HepG2 (cell line): ENCODE measurements around the gene THRAP3. TPM values are rescaled to one million over a fixed set of nuclear protein-coding genes. Genes with fewer than 3 reads are reported as not detected.

Experiments used
- ATAC-seq: fragments of 200-7000 bp; cut with Tn5 transposase; 3 replicates; pipeline ENCODE4 v1.9.1; 2020; ENCODE audit warnings: mild to moderate bottlenecking, moderate library complexity
- BruUV-seq: library from RNA; stranded (reverse); fragments of 400-500 nt; replicated peaks from 2 replicates; lab custom pipeline; 2021; lab: Mats Ljungman, UMichigan
- CTCF ChIA-PET: fragments of 300-600 bp; formaldehyde crosslinking; extraction: SDS; loops from one replicate; lab custom pipeline; 2021; ENCODE audit warnings: low total read pairs, inconsistent platforms, low intra/inter-chr PET ratio; lab: Yijun Ruan, JAX
- POLR2A ChIA-PET: fragments of 350-600 bp; sonication (Branson Sonifier 250); formaldehyde crosslinking; loops from one replicate; lab custom pipeline; 2020; ENCODE audit warnings: antibody characterized with exemption, inconsistent platforms; lab: Yijun Ruan, JAX
- DNase-seq: peaks from one replicate; pipeline ENCODE4 v3.0.0-alpha.2; 2015; ENCODE audit warnings: low spot score
- FAIRE-seq: peaks from 3 replicates; lab custom pipeline; 2011; peaks lifted over from hg19 to GRCh38; lab: Jason Lieb, UNC
- H2AFZ ChIP-seq: one replicate; pipeline ENCODE4 v1.6.1; 2011; ENCODE audit warnings: low read length, inconsistent platforms
- H3K27ac ChIP-seq: fragments of 300-600 bp; 3 replicates; pipeline ENCODE4 v1.8.0; 2011; ENCODE audit warnings: mixed run types, mild to moderate bottlenecking, mixed read lengths, low read length, inconsistent platforms; ENCODE audit not compliant: insufficient read depth; ENCODE audit errors: extremely low read length
- H3K27me3 ChIP-seq, 2 experiments: fragments of 200-600 bp in 1 of 2; 2 replicates in 1 of 2; 3 replicates in 1 of 2; pipeline versions ENCODE4 v1.6.0 to v1.8.0; 2011; ENCODE audit warnings: low read length in 2 of 2, mild to moderate bottlenecking in 2 of 2, moderate library complexity in 2 of 2, inconsistent platforms in 1 of 2; ENCODE audit not compliant: insufficient read depth in 2 of 2, control insufficient read depth in 1 of 2
- H3K36me3 ChIP-seq, 2 experiments: fragments of 200-600 bp in 1 of 2; replicated peaks in 1 of 2; 2 replicates in 1 of 2; 3 replicates in 1 of 2; pipeline versions ENCODE4 v1.5.1 to v1.8.0; 2011; ENCODE audit warnings: low read length in 2 of 2, inconsistent platforms in 1 of 2; ENCODE audit not compliant: insufficient read depth in 2 of 2, control insufficient read depth in 1 of 2
- H3K4me1 ChIP-seq: 2 replicates; pipeline ENCODE4 v1.5.1; 2012; ENCODE audit warnings: low read length, inconsistent platforms; ENCODE audit not compliant: insufficient read depth
- H3K4me2 ChIP-seq: 2 replicates; pipeline ENCODE4 v1.6.0; 2011; ENCODE audit warnings: low read depth, low read length, inconsistent platforms
- H3K4me3 ChIP-seq, 3 experiments: fragments of 200-600 bp in 1 of 3; sonication (generic), shearing (Covaris generic) in 1 of 3; replicated peaks in 1 of 3; 2 replicates each; pipeline ENCODE4 v1.5.1; 2011 to 2016; ENCODE audit warnings: low read length in 3 of 3, inconsistent platforms in 2 of 3, low read depth in 2 of 3, mild to moderate bottlenecking in 2 of 3, control low read depth in 1 of 3, mixed read lengths in 1 of 3; ENCODE audit not compliant: insufficient read depth in 1 of 3
- H3K79me2 ChIP-seq: one replicate; pipeline ENCODE4 v1.6.1; 2011; ENCODE audit warnings: low read length, inconsistent platforms; ENCODE audit not compliant: insufficient read depth
- H3K9ac ChIP-seq: 2 replicates; pipeline ENCODE4 v1.6.0; 2011; ENCODE audit warnings: mild to moderate bottlenecking, low read depth, low read length, inconsistent platforms; ENCODE audit not compliant: insufficient read depth
- H3K9me3 ChIP-seq: 2 replicates; pipeline ENCODE4 v1.5.1; 2012; ENCODE audit warnings: mild to moderate bottlenecking, low read length
- H4K20me1 ChIP-seq: 2 replicates; pipeline ENCODE4 v1.6.0; 2011; ENCODE audit warnings: inconsistent platforms, mild to moderate bottlenecking, low read length, moderate library complexity; ENCODE audit not compliant: insufficient read depth
- HOXA9 ChIP-seq: sonication (generic); formaldehyde crosslinking; IDR thresholded peaks from 2 replicates; pipeline ENCODE4 v1.8.1; 2022; ENCODE audit warnings: missing genetic modification reagents, mild to moderate bottlenecking, moderate library complexity, borderline replicate concordance
- IRF2 ChIP-seq: IDR thresholded peaks from 2 replicates; pipeline ENCODE4 v1.6.1; 2018; ENCODE audit warnings: missing genetic modification reagents, missing compliant biosample characterization
- KMT2A ChIP-seq: sonication (generic); formaldehyde crosslinking; IDR thresholded peaks from 2 replicates; pipeline ENCODE4 v1.4.0; 2020; ENCODE audit warnings: missing genetic modification reagents
- SALL2 ChIP-seq: sonication (generic); formaldehyde crosslinking; IDR thresholded peaks from 2 replicates; pipeline ENCODE4 v1.8.1; 2023; ENCODE audit warnings: mild to moderate bottlenecking, missing genetic modification reagents, inconsistent platforms
- ZFP36 ChIP-seq: fragments of 150-350 bp; IDR thresholded peaks from 2 replicates; pipeline ENCODE4 v1.6.1; 2018; ENCODE audit warnings: borderline replicate concordance, low read length, low read depth; ENCODE audit not compliant: partially characterized antibody
- WGBS: methylation state at CpG from one replicate; pipeline ENCODE4 v1.1.6; 2017; ENCODE audit warnings: low lambda C conversion rate; 5-methylcytosine and 5-hydroxymethylcytosine counted together
- in situ Hi-C: cut with HindIII; loops from 2 replicates; pipeline ENCODE4 v1.10.0; 2017; ENCODE audit warnings: low pct_unique_long_range_greater_than_20kb; ENCODE audit not compliant: extremely low pct_ligation_motif_present
- intact Hi-C: fragments of 100-400 bp; cut with micrococcal nuclease; formaldehyde crosslinking; loops from one replicate; pipeline ENCODE4 v1.10.0; 2022; ENCODE audit not compliant: unreplicated experiment
- polyA plus RNA-seq, 8 experiments: library from polyadenylated mRNA; depleted of rRNA in 3 of 8; stranded (reverse) in 7 of 8; unstranded in 1 of 8; fragments of >200 nt; fragmentation: Illumina TruSeq in 4 of 8; extraction: Trizol in 4 of 8; gene quantifications; 2 replicates each; pipeline versions ENCODE4 v1.2.1 to v1.2.3, GENCODE V29; 2011 to 2016; ENCODE audit warnings: low read depth in 4 of 8, missing spikeins in 1 of 8, mixed read lengths in 1 of 8; ENCODE audit not compliant: insufficient read depth in 1 of 8
- total RNA-seq, 5 experiments: library from RNA; depleted of rRNA; stranded (reverse); fragments of >200 nt; fragmentation: Illumina TruSeq; extraction: Trizol; gene quantifications; 2 replicates each; pipeline ENCODE4 v1.2.3, GENCODE V29; 2016; ENCODE audit warnings: low read depth in 1 of 5
- TF ChIP-seq, protein P1 (sequence below): IDR thresholded peaks from 2 replicates; pipeline ENCODE4 v1.6.1; 2016; ENCODE audit warnings: low read depth, missing genetic modification reagents, missing compliant biosample characterization
- TF ChIP-seq, protein P2 (sequence below): sonication (generic); formaldehyde crosslinking; IDR thresholded peaks from 2 replicates; pipeline ENCODE4 v1.8.1; 2023; ENCODE audit warnings: mild to moderate bottlenecking, moderate library complexity, missing genetic modification reagents

Gene THRAP3
- total and polyA plus RNA-seq, 2 of the 13 experiments (the other 11 are each of a cell fraction or from before 2014, with no cell fraction given) = 45.0 to 92.6 TPM

DNA sequence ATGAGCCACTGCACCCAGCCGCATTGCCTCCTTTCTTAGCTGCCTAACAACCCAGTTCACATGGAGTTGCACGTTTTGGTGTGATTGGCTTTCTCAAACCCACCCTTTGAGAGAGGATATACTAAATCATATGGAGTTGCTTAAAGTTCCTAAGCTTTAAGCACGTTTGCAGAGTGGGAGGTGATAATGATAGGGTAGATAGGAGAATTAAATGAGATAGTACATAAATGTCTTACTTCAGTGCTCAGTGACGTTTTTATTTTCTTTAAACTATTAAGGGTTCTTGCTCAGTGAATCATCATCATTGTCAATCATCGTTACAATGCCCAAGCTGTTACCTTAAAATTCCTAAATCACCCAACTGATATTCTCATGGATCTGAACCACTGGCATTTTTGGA, 79.0 kb downstream of the THRAP3 start:
- intact Hi-C loops = no loop called here
- Histone ChIP-seq H3K4me1 (peaks cover 24% of the 10 kb centered on the region), H3K79me2 (peaks cover 8% of the 10 kb centered on the region), H3K9ac (no peak overlapping the region), H4K20me1 (no peaks in the 10 kb centered on the region; the same call in 1 of the 2 replicates), H2AFZ (no peak overlapping the region), H3K4me3 (no peak overlapping the region), H3K4me2 (no peak overlapping the region), H3K9me3 (no peaks in the 10 kb centered on the region), H3K36me3 (peaks cover 32 to 56% of the 10 kb centered on the region in 2 experiments), H3K27me3 (no peaks in the 10 kb centered on the region), H3K27ac (no peak overlapping the region)
- TF ChIP-seq, protein P1, sequence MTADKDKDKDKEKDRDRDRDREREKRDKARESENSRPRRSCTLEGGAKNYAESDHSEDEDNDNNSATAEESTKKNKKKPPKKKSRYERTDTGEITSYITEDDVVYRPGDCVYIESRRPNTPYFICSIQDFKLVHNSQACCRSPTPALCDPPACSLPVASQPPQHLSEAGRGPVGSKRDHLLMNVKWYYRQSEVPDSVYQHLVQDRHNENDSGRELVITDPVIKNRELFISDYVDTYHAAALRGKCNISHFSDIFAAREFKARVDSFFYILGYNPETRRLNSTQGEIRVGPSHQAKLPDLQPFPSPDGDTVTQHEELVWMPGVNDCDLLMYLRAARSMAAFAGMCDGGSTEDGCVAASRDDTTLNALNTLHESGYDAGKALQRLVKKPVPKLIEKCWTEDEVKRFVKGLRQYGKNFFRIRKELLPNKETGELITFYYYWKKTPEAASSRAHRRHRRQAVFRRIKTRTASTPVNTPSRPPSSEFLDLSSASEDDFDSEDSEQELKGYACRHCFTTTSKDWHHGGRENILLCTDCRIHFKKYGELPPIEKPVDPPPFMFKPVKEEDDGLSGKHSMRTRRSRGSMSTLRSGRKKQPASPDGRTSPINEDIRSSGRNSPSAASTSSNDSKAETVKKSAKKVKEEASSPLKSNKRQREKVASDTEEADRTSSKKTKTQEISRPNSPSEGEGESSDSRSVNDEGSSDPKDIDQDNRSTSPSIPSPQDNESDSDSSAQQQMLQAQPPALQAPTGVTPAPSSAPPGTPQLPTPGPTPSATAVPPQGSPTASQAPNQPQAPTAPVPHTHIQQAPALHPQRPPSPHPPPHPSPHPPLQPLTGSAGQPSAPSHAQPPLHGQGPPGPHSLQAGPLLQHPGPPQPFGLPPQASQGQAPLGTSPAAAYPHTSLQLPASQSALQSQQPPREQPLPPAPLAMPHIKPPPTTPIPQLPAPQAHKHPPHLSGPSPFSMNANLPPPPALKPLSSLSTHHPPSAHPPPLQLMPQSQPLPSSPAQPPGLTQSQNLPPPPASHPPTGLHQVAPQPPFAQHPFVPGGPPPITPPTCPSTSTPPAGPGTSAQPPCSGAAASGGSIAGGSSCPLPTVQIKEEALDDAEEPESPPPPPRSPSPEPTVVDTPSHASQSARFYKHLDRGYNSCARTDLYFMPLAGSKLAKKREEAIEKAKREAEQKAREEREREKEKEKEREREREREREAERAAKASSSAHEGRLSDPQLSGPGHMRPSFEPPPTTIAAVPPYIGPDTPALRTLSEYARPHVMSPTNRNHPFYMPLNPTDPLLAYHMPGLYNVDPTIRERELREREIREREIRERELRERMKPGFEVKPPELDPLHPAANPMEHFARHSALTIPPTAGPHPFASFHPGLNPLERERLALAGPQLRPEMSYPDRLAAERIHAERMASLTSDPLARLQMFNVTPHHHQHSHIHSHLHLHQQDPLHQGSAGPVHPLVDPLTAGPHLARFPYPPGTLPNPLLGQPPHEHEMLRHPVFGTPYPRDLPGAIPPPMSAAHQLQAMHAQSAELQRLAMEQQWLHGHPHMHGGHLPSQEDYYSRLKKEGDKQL (CRISPR knock-in tag) = no peak
- no peak for TF ChIP-seq IRF2 (CRISPR knock-in tag)
- no peak for TF ChIP-seq KMT2A
- TF ChIP-seq SALL2 = no peak
- TF ChIP-seq ZFP36 = no peak
- TF ChIP-seq, protein P2, sequence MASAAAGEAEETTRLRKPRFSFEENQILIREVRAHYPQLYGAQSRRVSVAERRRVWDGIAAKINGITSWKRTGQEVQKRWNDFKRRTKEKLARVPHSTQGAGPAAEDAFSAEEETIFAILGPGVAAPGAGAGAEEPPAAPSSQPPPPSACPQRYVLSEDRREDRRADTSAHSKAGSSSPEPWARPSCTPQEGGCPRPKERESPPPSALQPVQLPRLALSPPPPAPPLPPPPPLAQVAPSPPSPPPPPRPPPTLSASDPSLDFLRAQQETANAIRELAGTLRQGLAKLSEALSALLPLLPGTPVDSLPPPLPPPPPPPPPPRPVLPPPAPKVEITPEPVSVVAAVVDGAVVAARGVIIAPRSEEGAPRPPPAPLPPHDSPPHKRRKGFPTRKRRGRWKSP (CRISPR knock-in tag) = no peak
- TF ChIP-seq HOXA9 (CRISPR knock-in tag) = no peak
- ATAC-seq (no peak), FAIRE-seq (no peak), DNase-seq (no peak)
- whole genome bisulfite sequencing = 94% methylated on average over 5 of the region's 5 CpGs
- in situ Hi-C loops = no loop called here
- BruUV-seq = no TSS peak
- ChIA-PET CTCF (no interaction called here), POLR2A (interaction anchor here (0.7 to 1.4 kb wide), 2 partner anchors 97 to 181 kb away, joined by 4 to 5 read pairs; no protein-coding TSS in a partner anchor)
